Measurements from ENCODE around the gene ACAP1.

DNA sequence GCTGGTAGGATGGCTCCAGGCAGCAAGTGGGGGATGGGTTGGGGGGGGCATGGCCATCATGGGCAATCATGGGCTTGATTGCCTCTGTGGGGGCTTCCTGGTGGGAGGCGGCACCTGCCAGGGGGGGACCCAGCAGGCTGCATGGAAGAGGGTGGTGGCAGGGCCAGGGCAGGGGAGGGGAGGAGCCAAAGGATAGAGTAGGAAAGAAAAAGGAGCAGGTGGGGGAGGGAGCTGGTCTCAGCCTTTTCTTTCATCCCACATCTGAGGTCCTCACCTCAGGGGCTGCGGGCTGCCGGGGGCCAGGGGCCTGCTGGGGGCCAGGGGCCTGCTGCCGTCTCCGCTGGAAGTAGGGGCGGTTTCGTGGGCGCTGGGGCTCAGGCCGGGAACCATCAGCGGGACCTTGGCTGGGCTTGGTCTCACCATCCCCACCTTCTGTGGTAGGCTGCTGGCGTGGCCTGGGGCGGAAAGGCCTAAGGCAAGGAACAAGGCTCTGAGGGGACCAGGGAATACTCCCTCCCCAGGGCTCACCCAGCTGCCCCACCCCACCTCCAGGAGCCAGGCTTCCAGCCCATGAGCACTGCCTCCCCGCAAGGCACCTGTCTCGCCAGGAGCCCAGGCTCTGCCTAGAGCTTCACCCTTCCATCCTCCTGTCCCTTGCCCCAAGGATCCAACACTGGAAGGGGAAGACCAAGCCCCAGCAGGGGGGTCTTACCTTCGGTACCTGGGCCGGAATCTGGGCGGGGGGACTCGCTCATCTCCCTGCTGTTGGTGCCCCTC, 46.9 kb upstream of the ACAP1 start:
- TF ChIP-seq, protein P1, sequence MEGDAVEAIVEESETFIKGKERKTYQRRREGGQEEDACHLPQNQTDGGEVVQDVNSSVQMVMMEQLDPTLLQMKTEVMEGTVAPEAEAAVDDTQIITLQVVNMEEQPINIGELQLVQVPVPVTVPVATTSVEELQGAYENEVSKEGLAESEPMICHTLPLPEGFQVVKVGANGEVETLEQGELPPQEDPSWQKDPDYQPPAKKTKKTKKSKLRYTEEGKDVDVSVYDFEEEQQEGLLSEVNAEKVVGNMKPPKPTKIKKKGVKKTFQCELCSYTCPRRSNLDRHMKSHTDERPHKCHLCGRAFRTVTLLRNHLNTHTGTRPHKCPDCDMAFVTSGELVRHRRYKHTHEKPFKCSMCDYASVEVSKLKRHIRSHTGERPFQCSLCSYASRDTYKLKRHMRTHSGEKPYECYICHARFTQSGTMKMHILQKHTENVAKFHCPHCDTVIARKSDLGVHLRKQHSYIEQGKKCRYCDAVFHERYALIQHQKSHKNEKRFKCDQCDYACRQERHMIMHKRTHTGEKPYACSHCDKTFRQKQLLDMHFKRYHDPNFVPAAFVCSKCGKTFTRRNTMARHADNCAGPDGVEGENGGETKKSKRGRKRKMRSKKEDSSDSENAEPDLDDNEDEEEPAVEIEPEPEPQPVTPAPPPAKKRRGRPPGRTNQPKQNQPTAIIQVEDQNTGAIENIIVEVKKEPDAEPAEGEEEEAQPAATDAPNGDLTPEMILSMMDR (IDR thresholded peaks at IDR 0.05): no peak
- TF ChIP-seq POLR2A (IDR thresholded peaks at IDR 0.05): no peak
- TF ChIP-seq POLR2AphosphoS5 (IDR thresholded peaks at IDR 0.05): no peak

Data from breast epithelium (tissue), 3 donors.